ENCODE results near the gene TCF19. TPM values are rescaled to one million over a fixed set of nuclear protein-coding genes. Genes with fewer than 3 reads are reported as not detected.

The TCF19 gene
- total RNA-seq, 1 donor from 2014 or later = 8.4 TPM

DNA sequence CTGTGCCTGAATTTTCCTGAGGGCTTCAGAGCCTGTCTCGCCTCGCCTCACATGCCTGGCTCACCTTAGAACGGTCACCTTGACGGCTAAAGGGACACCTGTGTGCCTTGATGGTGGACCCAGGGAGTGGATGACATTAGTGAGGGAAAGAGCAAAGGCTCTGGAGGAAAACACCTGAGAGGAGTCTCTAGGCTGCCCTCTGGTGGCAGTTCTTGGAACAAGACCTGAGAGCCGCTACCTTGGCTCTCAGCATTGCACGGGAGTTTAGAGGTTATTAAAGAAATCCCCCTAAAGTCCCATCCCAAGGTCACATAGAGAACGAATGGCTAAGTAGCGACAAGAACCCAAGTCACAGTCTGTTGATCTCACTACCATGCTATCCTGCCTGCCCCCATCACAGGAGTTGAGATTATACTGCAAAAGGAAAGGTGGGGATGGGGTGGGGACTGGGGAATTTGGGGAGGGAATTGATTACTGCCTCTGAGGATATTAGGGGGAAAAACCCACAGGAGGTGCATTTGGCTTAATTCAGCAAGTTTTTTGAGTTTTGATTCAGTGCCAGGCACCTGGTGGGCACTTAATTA, 30.2 kb upstream of the TCF19 start:
- Histone ChIP-seq H3K4me1 (ENCODE audit: control insufficient read depth in 3 of 3, insufficient read depth in 3 of 3, low read length in 3 of 3) (peaks cover 3 to 16% (median 6%) of the 10 kb centered on the region in 3 donors), H3K27me3 (ENCODE audit: control insufficient read depth in 3 of 3, insufficient read depth in 3 of 3, low read length in 3 of 3) (peaks cover 0 to 2% (median 0%) of the 10 kb centered on the region in 3 donors), H3K4me3 (ENCODE audit: low read length in 3 of 3) (no peak overlapping the region), H3K9me3 (ENCODE audit: control insufficient read depth in 3 of 3, low read length in 3 of 3) (no peaks in the 10 kb centered on the region), H3K9ac (ENCODE audit: low read depth in 1 of 3, low read length in 3 of 3) (peak overlapping the region in 1 of 3 donors; percentile 8), H3K27ac (ENCODE audit: low read depth, low read length) (no peak overlapping the region), H3K36me3 (ENCODE audit: control insufficient read depth in 3 of 3, insufficient read depth in 3 of 3, low read length in 3 of 3) (no peaks in the 10 kb centered on the region)

DNA sequence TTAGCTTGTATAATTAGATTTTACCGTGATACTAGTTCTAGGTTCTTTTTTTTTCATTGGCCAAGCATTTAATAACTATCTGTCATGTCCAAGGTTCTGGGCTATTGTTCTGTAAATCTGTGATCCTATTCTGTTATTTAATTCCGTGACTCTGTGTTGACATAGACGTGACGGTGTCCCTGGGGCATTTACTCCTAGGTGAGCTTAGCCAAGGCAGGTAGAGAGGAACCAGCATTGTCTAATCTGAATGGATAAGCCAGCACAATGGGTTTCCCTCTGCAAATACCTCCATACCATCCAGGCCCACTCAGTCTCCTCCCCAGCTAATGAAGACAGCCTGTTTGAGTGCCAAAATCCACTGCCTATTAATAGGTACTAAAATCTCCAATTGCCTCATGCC, 29.3 kb upstream of the TCF19 start:
- Histone ChIP-seq H3K27ac (ENCODE audit: low read depth, low read length) (no peak overlapping the region), H3K4me3 (ENCODE audit: low read length in 3 of 3) (no peak overlapping the region), H3K9me3 (ENCODE audit: control insufficient read depth in 3 of 3, low read length in 3 of 3) (no peaks in the 10 kb centered on the region), H3K36me3 (ENCODE audit: control insufficient read depth in 3 of 3, insufficient read depth in 3 of 3, low read length in 3 of 3) (no peaks in the 10 kb centered on the region), H3K4me1 (ENCODE audit: control insufficient read depth in 3 of 3, insufficient read depth in 3 of 3, low read length in 3 of 3) (peaks cover 0 to 13% (median 3%) of the 10 kb centered on the region in 3 donors), H3K9ac (ENCODE audit: low read depth in 1 of 3, low read length in 3 of 3) (no peak overlapping the region), H3K27me3 (ENCODE audit: control insufficient read depth in 3 of 3, insufficient read depth in 3 of 3, low read length in 3 of 3) (peaks cover 0 to 3% (median 0%) of the 10 kb centered on the region in 3 donors)

DNA sequence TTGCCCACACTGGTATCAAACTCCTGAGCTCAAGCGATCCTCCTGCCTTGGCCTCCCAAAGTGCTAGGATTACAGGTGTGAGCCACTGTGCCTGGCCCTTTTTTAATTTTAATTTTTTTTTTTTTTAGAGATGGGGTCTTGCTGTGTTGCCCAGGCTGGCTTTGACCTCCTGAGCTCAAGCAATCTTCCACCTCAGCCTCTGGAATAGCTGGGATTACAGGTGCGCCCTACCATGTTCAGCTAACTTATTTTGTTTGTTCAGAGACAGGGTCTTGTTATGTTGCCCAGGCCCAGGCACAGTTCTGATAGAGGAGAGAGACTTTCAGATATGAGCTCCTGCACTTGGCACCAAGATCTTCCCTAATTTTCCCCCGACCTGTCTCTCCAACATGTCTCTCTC, 27.6 kb upstream of the TCF19 start:
- Histone ChIP-seq H3K4me3 (ENCODE audit: low read length in 3 of 3) (no peak overlapping the region), H3K9me3 (ENCODE audit: control insufficient read depth in 3 of 3, low read length in 3 of 3) (no peaks in the 10 kb centered on the region), H3K36me3 (ENCODE audit: control insufficient read depth in 3 of 3, insufficient read depth in 3 of 3, low read length in 3 of 3) (no peaks in the 10 kb centered on the region), H3K27me3 (ENCODE audit: control insufficient read depth in 3 of 3, insufficient read depth in 3 of 3, low read length in 3 of 3) (peaks cover 0 to 3% (median 0%) of the 10 kb centered on the region in 3 donors), H3K9ac (ENCODE audit: low read depth in 1 of 3, low read length in 3 of 3) (no peak overlapping the region), H3K4me1 (ENCODE audit: control insufficient read depth in 3 of 3, insufficient read depth in 3 of 3, low read length in 3 of 3) (peaks cover 0 to 7% (median 0%) of the 10 kb centered on the region in 3 donors), H3K27ac (ENCODE audit: low read depth, low read length) (no peak overlapping the region)

DNA sequence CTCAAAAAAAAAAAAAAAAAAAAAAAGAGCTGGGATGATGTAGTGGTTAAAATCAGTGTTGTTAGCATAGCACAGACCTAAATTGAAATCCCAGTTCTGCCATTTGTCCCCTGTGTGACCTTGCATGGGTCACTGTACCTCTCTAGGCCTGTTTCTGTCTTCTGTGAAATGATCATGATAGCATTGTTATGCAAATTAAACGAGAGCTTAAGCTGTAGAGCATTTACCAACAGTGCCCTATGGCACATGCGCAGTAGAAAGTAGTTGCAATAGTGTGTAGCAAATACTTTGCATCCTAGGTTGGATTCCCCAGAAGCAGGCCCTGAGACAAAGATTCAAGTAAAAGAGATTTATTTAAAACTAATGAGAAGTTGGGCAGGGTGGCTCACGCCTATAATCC, 26.8 kb upstream of the TCF19 start:
- H3K9me3 ChIP-seq (ENCODE audit: control insufficient read depth in 3 of 3, low read length in 3 of 3) = no peaks in the 10 kb centered on the region
- peaks cover 0 to 3% (median 0%) of the 10 kb centered on the region in 3 donors for H3K27me3 ChIP-seq (ENCODE audit: control insufficient read depth in 3 of 3, insufficient read depth in 3 of 3, low read length in 3 of 3)
- H3K4me3 ChIP-seq (ENCODE audit: low read length in 3 of 3) = no peak overlapping the region
- no peak overlapping the region for H3K9ac ChIP-seq (ENCODE audit: low read depth in 1 of 3, low read length in 3 of 3)
- peaks cover 0 to 4% (median 0%) of the 10 kb centered on the region in 3 donors for H3K4me1 ChIP-seq (ENCODE audit: control insufficient read depth in 3 of 3, insufficient read depth in 3 of 3, low read length in 3 of 3)
- H3K27ac ChIP-seq (ENCODE audit: low read depth, low read length) = no peak overlapping the region
- H3K36me3 ChIP-seq (ENCODE audit: control insufficient read depth in 3 of 3, insufficient read depth in 3 of 3, low read length in 3 of 3) = no peaks in the 10 kb centered on the region

DNA sequence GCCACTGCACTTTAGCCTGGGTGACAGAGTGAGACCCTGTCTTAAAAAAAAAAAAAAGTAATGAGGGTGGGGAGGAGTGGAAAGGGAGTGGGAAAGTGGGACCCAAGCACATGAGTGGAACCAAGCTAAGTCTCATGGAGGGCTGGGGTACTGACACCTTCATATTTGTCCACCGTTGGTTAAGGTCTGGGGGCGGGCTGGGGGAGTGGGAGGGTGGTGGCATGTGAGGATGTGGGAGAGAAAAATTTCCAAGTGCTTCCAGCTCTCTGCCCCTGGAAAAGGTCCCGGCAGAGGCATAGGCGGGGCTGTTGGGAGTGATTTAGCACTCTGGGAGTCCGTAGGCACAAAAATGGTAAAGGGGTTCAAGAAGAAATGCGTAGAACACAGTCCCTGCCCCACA, 25.6 kb upstream of the TCF19 start:
- no peaks in the 10 kb centered on the region for H3K9me3 ChIP-seq (ENCODE audit: control insufficient read depth in 3 of 3, low read length in 3 of 3)
- no peaks in the 10 kb centered on the region for H3K36me3 ChIP-seq (ENCODE audit: control insufficient read depth in 3 of 3, insufficient read depth in 3 of 3, low read length in 3 of 3)
- no peak overlapping the region for H3K9ac ChIP-seq (ENCODE audit: low read depth in 1 of 3, low read length in 3 of 3)
- H3K4me1 ChIP-seq (ENCODE audit: control insufficient read depth in 3 of 3, insufficient read depth in 3 of 3, low read length in 3 of 3) = peaks cover 0 to 5% (median 4%) of the 10 kb centered on the region in 3 donors
- no peak overlapping the region for H3K27ac ChIP-seq (ENCODE audit: low read depth, low read length)
- no peak overlapping the region for H3K4me3 ChIP-seq (ENCODE audit: low read length in 3 of 3)
- peaks cover 0 to 3% (median 1%) of the 10 kb centered on the region in 3 donors for H3K27me3 ChIP-seq (ENCODE audit: control insufficient read depth in 3 of 3, insufficient read depth in 3 of 3, low read length in 3 of 3)

DNA sequence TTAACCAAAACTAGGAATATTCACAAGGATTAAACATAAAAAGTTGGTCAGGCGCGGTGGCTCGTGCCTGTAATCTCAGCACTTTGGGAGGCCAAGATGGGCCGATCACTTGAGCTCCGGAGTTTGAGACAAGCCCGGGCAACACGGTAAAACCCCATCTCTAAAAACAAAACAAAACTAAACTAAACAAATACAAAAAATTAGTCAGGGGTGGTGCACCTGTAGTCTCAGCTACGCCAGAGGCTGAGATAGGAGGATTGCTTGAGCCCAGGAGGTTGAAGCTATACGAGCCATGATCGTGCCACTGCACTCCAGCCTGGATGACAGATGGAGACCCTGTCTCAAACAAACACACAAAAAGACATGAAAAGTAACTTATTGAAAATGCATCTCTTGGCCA, 22.7 kb upstream of the TCF19 start:
- no peak overlapping the region for H3K4me3 ChIP-seq (ENCODE audit: low read length in 3 of 3)
- H3K9me3 ChIP-seq (ENCODE audit: control insufficient read depth in 3 of 3, low read length in 3 of 3) = no peaks in the 10 kb centered on the region
- H3K4me1 ChIP-seq (ENCODE audit: control insufficient read depth in 3 of 3, insufficient read depth in 3 of 3, low read length in 3 of 3) = peaks cover 0 to 6% (median 4%) of the 10 kb centered on the region in 3 donors
- H3K27me3 ChIP-seq (ENCODE audit: control insufficient read depth in 3 of 3, insufficient read depth in 3 of 3, low read length in 3 of 3) = peaks cover 0 to 4% (median 3%) of the 10 kb centered on the region in 3 donors
- H3K36me3 ChIP-seq (ENCODE audit: control insufficient read depth in 3 of 3, insufficient read depth in 3 of 3, low read length in 3 of 3) = no peaks in the 10 kb centered on the region
- H3K9ac ChIP-seq (ENCODE audit: low read depth in 1 of 3, low read length in 3 of 3) = no peak overlapping the region
- no peak overlapping the region for H3K27ac ChIP-seq (ENCODE audit: low read depth, low read length)

DNA sequence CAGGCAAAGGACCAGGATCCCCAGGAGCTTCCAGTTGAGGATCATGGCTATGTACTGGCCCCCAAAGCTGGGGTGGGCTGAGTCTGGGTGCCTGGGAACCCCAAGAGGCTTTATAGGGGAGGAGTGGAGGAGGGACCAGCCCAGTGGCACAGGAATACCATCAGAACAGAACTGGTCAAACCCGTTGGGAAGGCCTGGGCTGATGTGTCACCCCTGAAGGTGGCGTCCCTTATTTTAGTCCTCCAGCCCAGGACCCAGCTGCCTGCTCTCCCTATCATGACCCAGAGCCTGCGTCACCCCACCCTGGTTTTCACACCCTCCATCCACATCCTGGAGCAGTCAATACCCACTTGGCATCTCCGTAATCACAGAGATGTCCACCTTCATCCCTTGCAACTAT, 19.4 kb upstream of the TCF19 start, which contains the start of gene PSORS1C2:
Gene PSORS1C2 (minus strand): TSS at position 85 of the 400 bp plus-strand sequence. CDS start 40 bp downstream, at position 45.
- Histone ChIP-seq H3K27ac (ENCODE audit: low read depth, low read length) (no peak within 1 kb of the TSS), H3K9me3 (ENCODE audit: control insufficient read depth in 3 of 3, low read length in 3 of 3) (no peaks in the 10 kb centered on the region), H3K4me3 (ENCODE audit: low read length in 3 of 3) (no peak within 1 kb of the TSS)

DNA sequence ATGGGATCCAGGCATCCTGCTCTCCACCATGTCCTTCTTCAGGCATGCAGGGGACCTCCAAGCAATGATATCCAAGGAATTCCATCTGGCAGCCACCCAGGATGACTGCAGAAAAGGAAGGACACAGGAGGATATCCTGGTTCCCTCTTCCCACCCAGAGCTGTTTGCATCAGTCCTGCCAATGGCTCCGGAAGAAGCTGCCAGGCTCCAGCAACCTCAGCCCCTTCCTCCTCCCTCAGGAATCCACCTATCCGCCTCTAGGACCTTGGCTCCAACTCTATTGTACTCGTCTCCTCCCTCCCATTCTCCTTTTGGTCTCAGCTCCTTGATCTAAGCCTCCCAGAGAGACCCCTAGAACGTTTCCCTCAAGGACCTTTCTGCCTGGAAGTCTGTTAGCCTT, 18.8 kb upstream of the TCF19 start:
- Histone ChIP-seq H3K9me3 (ENCODE audit: control insufficient read depth in 3 of 3, low read length in 3 of 3) (no peaks in the 10 kb centered on the region), H3K36me3 (ENCODE audit: control insufficient read depth in 3 of 3, insufficient read depth in 3 of 3, low read length in 3 of 3) (peaks cover 13 to 21% (median 14%) of the 10 kb centered on the region in 3 donors), H3K27ac (ENCODE audit: low read depth, low read length) (no peak overlapping the region), H3K4me1 (ENCODE audit: control insufficient read depth in 3 of 3, insufficient read depth in 3 of 3, low read length in 3 of 3) (peaks cover 0 to 18% (median 4%) of the 10 kb centered on the region in 3 donors), H3K27me3 (ENCODE audit: control insufficient read depth in 3 of 3, insufficient read depth in 3 of 3, low read length in 3 of 3) (peaks cover 0 to 4% (median 0%) of the 10 kb centered on the region in 3 donors), H3K4me3 (ENCODE audit: low read length in 3 of 3) (no peak overlapping the region), H3K9ac (ENCODE audit: low read depth in 1 of 3, low read length in 3 of 3) (no peak overlapping the region)

More for the DNA sequence above, 19.4 kb upstream of the TCF19 start, which contains the start of gene PSORS1C2:
- peaks cover 0 to 18% (median 4%) of the 10 kb centered on the region in 3 donors for H3K4me1 ChIP-seq (ENCODE audit: control insufficient read depth in 3 of 3, insufficient read depth in 3 of 3, low read length in 3 of 3)
- peaks cover 10 to 15% (median 12%) of the 10 kb centered on the region in 3 donors for H3K36me3 ChIP-seq (ENCODE audit: control insufficient read depth in 3 of 3, insufficient read depth in 3 of 3, low read length in 3 of 3)
- H3K27me3 ChIP-seq (ENCODE audit: control insufficient read depth in 3 of 3, insufficient read depth in 3 of 3, low read length in 3 of 3) = peaks cover 0 to 4% (median 0%) of the 10 kb centered on the region in 3 donors
- peak within 1 kb of the TSS in 1 of 3 donors; percentile 0 for H3K9ac ChIP-seq (ENCODE audit: low read depth in 1 of 3, low read length in 3 of 3)

DNA sequence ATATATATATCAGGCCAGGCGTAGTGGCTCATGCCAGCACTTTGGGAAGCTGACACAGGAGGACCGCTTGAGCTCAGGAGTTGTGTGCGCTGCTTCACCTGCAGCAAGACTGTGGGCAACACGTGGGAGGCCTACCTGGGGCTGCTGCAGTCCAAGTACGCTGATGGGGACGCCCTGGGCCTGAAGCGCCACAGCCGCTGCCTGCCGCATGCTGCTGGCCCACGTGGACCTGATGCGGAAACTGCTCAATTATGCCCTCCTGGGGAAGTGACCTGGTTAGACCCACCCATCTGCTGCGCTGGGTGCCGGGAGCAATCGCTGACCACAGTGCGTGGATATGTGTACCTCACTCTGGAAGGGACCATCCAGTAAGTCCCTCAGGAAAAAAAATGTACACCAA, 17.7 kb upstream of the TCF19 start:
- no peak overlapping the region for H3K9ac ChIP-seq (ENCODE audit: low read depth in 1 of 3, low read length in 3 of 3)
- peaks cover 17 to 28% (median 23%) of the 10 kb centered on the region in 3 donors for H3K36me3 ChIP-seq (ENCODE audit: control insufficient read depth in 3 of 3, insufficient read depth in 3 of 3, low read length in 3 of 3)
- H3K4me1 ChIP-seq (ENCODE audit: control insufficient read depth in 3 of 3, insufficient read depth in 3 of 3, low read length in 3 of 3) = peaks cover 0 to 18% (median 4%) of the 10 kb centered on the region in 3 donors
- no peak overlapping the region for H3K4me3 ChIP-seq (ENCODE audit: low read length in 3 of 3)
- H3K27ac ChIP-seq (ENCODE audit: low read depth, low read length) = no peak overlapping the region
- H3K9me3 ChIP-seq (ENCODE audit: control insufficient read depth in 3 of 3, low read length in 3 of 3) = no peaks in the 10 kb centered on the region
- peaks cover 0 to 4% (median 0%) of the 10 kb centered on the region in 3 donors for H3K27me3 ChIP-seq (ENCODE audit: control insufficient read depth in 3 of 3, insufficient read depth in 3 of 3, low read length in 3 of 3)

DNA sequence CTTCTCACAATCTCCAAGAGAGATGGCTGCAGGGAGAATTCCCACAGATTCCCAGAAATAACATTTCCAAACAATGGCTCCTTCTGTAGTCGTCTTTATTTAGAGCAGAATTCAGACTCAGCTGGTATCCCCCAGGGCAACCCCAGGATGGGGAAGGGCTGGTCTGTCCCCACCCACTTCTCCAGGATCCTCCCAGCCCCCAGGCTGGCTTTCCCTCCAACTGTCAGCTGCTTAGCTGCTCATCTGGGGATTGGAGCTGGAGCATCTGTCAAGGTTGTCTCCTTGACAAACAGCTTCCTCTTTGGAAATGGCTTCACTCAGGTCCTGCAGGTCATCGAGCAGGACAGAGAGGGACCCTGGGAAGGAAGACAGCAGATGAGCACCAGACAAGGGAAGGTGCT, 16.0 kb upstream of the TCF19 start:
- H3K9me3 ChIP-seq (ENCODE audit: control insufficient read depth in 3 of 3, low read length in 3 of 3) = no peaks in the 10 kb centered on the region
- H3K36me3 ChIP-seq (ENCODE audit: control insufficient read depth in 3 of 3, insufficient read depth in 3 of 3, low read length in 3 of 3) = peaks cover 18 to 31% (median 25%) of the 10 kb centered on the region in 3 donors
- no peak overlapping the region for H3K27ac ChIP-seq (ENCODE audit: low read depth, low read length)
- peaks cover 0 to 4% (median 0%) of the 10 kb centered on the region in 3 donors for H3K27me3 ChIP-seq (ENCODE audit: control insufficient read depth in 3 of 3, insufficient read depth in 3 of 3, low read length in 3 of 3)
- H3K4me1 ChIP-seq (ENCODE audit: control insufficient read depth in 3 of 3, insufficient read depth in 3 of 3, low read length in 3 of 3) = peaks cover 0 to 18% (median 4%) of the 10 kb centered on the region in 3 donors
- no peak overlapping the region for H3K9ac ChIP-seq (ENCODE audit: low read depth in 1 of 3, low read length in 3 of 3)
- no peak overlapping the region for H3K4me3 ChIP-seq (ENCODE audit: low read length in 3 of 3)

Data from skeletal muscle tissue (tissue), 4 donors.